Measurements from ENCODE around the gene CTIF.
"Not testable (repeated sequence)": the region's sequence is repeated elsewhere in the genome, so short reads cannot be mapped to it uniquely, and the experiment has no call there.

Gene CTIF

GRCh38 chr18:48708807-48709206, 170.0 kb downstream of the CTIF start:
- no peak for DNase-seq (ENCODE audit: low read depth)

DNA sequence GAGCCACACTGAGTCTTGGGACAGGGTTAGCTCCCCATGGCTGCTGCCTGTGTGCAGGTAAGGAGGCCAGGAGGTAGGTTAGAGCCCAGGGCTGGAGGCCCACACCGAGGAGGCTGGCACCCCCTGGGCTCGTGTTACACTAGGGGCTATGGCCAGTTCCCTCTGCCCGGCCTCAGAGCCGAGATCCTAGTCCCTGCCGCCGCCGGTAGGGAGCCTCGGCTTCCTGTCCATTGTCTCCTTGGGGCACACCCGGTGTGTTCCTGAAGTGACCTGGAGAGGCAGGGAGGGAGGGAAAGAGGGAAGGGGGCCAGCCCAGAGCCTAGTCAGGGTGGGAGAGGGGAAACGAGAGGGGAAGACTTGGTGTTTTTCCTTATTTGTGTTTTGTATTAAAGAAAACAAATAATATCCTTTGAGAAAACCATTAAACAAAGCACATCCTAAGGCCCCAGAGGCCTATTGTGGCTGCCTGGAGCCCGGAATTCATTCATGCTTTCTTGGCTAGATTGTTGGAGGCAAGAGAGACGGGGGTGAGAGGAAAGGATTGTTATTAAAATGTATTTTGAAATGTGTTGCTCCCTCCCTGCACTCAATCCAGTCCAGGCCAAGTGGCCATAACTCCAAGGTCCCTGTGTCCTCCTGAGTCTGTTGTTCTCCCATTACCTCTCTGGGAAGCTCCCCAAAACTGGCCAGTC, 170.7 kb downstream of the CTIF start:
- DNase-seq (ENCODE audit: low read depth) = no peak

GRCh38 chr18:48711651-48712486, 173.0 kb downstream of the CTIF start:
- no peak for DNase-seq (ENCODE audit: low read depth)

- no peak for DNase-seq (ENCODE audit: low read depth)
Observed at GRCh38 chr18:48713309-48713708, 174.5 kb downstream of the CTIF start.

GRCh38 chr18:48714873-48715272, 176.0 kb downstream of the CTIF start:
- DNase-seq (ENCODE audit: low read depth) = no peak

- DNase-seq (ENCODE audit: low read depth) = no peak
Observed at GRCh38 chr18:48715711-48716361, 177.0 kb downstream of the CTIF start.

- DNase-seq (ENCODE audit: low read depth) = not testable (repeated sequence)
Observed at GRCh38 chr18:48717227-48717626, 178.4 kb downstream of the CTIF start.

DNA sequence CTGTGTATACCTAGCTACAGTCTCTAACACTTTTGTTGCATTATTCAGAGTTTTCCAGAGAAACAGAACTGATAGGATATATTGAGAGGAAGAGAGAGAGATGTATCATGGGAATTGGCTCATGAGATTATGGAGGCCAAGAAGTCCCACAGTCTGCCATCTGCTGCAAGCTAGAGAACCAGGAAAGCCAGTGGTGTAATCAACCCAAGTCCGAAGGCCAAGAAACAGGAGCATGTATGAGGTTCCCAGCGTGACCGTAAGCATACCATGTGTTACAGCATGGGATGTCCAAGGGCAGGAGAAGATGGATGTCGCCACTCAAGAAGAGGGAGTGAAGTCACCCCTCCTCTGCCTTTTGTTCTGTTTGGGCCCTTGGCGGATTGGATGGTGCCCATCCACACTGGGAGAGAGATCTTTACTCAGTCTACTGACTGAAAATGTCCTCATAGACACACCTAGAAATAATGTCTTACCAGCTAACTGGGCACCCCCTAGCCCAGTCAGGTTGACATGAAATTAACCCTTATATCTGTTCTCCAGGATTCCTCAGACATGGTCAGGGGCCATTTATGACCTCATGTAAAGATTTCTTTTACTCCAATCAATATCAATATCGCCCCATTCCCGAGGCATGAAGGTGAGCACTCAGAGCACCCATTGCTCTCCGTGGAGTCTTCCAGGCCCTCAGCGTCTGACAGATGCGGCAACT, 179.6 kb downstream of the CTIF start:
- DNase-seq (ENCODE audit: low read depth) = no peak

DNA sequence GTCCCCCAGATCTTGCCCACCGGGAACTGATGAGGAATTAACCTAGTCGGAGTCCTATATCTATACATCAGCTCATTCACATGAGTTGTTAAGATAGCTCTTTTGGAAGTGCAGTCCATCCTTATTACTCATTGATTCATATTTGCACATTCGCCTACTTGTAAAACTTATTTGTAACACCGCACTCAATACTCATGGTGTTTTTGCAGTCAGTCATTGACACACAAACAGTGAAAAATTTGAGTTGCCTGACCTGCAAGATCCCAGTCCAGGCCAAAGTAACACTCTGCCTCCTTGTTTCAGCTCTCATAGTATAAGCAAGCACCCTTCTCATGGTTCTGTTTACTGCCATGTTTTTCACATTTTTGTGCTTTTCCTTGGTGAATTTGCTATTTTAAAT, 180.6 kb downstream of the CTIF start:
- DNase-seq (ENCODE audit: low read depth) = no peak

DNA sequence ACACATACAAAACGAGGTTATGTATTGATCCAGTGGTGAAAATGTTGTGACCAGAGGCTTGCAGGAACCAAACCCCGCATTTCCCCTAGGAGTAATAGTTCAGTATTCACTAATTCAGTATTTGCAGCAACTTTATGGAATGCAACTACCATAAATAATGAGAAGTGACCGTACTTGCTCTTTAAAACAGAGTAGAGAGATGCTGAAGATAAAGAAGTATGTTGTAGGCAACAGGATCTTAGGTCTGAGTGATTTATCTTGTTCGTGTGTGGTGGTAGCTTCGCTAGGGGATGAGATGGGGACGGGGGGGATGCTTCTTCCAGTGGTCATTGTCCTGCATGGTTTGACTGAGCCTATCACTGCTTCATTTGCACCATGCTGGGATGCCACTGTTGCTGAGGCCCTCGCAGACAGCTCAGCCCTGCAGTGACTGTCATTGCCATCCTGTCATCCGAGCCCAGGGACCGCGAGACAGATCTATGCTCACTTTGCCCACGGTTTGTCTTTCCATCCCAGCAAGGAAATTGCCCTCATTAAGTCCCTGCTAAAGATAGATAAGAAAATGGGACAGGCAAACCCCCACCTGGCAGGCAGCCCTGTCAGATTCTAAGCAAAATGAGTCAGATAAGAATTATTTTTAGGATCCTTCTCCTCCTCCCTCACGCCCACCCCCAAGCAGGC, 181.3 kb downstream of the CTIF start:
- no peak for DNase-seq (ENCODE audit: low read depth)

- no peak for DNase-seq (ENCODE audit: low read depth)
Observed at GRCh38 chr18:48720655-48721025, 181.8 kb downstream of the CTIF start.

DNA sequence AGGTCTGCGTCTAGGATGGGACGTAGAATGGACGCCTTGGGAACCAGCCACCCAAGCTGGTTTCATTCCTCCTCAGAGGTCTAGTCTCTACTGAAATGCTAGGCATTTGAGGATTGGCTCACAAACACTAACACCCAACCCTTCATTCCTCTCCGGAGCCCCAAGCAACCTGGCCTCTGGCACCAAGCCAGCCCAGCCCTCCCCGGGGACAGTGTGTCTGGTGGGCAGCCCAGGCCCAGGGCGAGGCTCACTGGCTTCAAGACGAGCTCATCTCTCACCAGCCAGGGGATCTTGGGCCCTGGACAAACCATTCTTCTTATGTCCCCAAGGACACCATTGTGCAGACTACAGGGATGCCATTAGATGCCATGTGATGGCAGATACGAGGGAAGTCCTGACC, 182.5 kb downstream of the CTIF start:
- no peak for DNase-seq (ENCODE audit: low read depth)

- no peak for DNase-seq (ENCODE audit: low read depth)
Observed at GRCh38 chr18:48723016-48723415, 184.2 kb downstream of the CTIF start.

DNA sequence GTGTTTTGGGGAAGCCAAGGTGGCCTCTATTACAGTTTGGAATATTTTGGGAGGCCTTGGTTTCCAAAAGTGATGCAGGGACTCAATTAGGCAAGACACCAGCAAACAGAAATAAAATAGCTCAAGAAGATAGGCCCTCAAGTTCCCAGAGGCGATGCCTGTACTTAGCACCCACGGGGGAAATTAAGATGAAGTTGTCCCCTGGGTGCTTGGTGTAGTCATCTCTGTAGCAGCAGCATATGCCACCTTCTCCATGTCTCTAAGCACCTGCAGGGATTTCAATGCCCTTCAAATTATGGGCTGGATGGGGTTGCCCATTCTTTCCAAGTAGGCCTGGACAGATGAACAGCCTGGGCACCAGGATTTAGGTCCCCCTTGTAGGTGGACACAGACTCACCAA, 185.0 kb downstream of the CTIF start:
- DNase-seq (ENCODE audit: low read depth) = no peak

GRCh38 chr18:48724442-48724841, 185.6 kb downstream of the CTIF start:
- DNase-seq (ENCODE audit: low read depth) = no peak

DNA sequence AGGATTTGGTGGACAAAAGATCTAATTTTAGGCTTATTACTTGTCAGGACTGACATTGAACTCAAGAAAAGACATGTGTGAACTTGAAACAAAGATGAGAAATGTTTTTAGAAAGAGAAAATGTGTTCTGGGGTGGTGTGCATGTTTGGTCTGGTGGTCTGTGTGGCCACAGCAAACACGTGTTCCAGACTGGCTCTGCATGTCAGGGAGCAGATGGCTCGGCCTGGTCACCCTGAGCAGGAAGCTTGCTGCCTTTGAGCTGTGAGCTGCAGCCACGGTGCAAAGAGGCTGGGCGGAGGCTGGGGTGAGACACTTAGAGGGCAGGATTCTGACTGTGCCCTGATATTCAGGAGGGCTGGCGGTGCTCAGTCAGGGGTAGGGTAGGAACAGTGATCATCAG, 186.1 kb downstream of the CTIF start:
- no peak for DNase-seq (ENCODE audit: low read depth)

DNA sequence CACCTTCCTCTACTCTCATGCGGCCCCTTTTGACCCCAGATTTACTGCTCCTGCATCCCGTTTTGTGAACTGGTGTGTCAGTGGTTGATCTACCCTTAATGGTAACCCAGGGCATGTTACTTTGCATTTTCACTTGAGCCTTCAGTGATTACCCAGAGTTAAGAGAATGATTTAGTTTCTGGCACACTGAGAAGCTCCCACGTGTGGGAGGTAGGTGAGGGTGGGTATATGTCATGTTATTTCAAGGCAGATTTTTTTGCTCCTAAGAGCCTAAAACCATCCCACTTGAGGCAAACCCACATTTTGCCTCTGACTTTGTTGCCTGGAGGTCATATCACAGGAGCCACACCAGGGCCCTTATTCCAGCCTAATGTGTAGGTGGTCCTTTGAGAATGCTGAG, 186.7 kb downstream of the CTIF start:
- no peak for DNase-seq (ENCODE audit: low read depth)

- DNase-seq (ENCODE audit: low read depth) = no peak
Observed at GRCh38 chr18:48727681-48728080, 188.8 kb downstream of the CTIF start.

DNA sequence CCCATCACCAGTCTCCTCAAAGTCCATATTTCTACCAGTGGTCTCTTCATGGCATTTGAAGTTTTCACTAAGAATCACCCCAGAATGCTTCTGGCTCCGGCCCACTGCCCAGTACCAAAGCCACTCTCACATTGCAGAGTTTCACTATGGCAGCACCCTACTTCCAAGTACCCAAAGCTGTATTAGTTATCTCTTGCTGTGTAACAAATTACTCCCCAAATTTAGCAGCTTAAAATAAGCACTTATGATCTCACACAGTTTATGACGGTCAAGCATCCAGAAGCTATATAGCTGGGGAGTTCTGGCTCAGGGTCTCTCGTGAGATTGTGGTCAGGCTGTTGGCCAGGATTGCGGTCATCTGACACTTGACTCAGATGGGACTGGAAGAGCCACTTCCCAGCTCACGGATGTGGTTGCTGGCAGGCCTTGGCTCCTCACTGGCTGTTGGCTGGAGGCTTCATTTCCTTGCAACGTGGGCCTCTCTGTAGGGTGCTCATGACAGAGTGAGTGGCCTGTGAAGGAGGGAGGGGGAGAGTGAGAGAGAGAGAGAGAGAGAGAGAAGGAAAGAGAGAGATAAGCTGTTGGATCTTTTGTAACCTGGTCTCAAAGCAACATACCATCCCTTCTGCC, 189.5 kb downstream of the CTIF start:
- DNase-seq (ENCODE audit: low read depth) = peak; percentile 56

- DNase-seq (ENCODE audit: low read depth) = no peak
Observed at GRCh38 chr18:48729404-48729803, 190.6 kb downstream of the CTIF start.

DNA sequence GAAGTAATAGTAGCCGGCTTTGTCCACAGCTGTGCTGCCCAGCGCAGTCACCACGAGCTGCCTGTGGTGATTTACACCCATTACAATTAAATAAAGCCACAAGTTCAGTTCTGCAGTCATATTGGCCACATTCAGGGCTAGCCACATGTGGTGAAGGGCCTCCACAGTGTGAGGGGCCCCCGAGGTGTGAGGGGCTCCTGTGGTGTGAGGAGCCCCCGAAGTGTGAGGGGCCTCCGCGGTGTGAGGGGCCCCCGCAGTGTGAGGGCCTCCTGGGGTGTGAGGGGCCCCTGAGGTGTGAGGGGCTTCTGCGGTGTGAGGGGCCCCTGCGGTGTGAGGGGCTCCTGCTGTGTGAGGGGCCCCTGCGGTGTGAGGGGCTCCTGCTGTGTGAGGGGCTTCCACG, 191.2 kb downstream of the CTIF start:
- DNase-seq (ENCODE audit: low read depth) = no peak

Data from HS-5 (cell line).